ENCODE measurements around the gene ME1.

The ME1 gene

DNA sequence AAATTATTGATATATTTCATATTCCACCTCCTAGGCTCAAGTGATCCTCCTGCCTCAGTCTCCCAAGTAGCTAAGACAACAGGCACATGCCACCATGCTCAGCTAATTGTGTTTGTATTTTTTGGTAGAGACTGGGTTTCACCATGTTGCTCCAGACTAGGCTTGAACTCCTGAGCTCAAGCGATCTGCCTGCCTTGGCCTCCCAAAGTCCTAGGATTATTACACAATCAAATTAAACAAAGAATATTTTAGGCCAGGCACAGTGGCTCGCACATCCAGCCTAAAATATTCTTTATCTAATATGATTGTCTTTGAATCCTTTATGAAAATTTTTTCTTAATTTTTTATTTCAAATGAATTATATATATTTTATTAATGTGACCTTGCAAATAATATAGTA, 17.8 kb downstream of the ME1 start:
- no peak overlapping the region for H2AFZ ChIP-seq (ENCODE audit: low read length)
- no peaks in the 10 kb centered on the region for H3K79me1 ChIP-seq (ENCODE audit: low read depth, low read length)

DNA sequence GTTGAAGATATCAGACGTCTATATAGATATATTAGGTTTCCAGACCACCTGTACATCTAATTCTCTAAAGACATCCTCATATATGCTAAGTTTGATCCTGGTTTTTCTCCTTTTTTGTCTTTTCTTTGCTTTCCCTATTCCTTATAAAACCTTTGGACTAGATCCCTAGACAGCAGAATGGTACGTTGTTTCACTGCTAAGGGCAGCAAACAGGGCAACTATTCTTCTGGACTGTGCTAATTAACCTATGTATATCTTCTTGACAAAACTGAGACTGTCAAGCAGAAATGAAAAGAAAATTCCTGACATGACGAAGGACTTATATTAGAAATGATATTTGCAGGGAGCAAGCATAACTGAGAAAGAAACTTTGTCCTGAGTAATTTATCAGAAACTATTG, 19.1 kb downstream of the ME1 start:
- no peaks in the 10 kb centered on the region for H3K9me3 ChIP-seq (replicated peaks in 1 of 2; ENCODE audit: control insufficient read depth in 2 of 2, insufficient read depth in 1 of 2, low read depth in 1 of 2, low read length in 2 of 2)
- no peaks in the 10 kb centered on the region for H3K27me3 ChIP-seq (ENCODE audit: control insufficient read depth in 3 of 3, insufficient read depth in 3 of 3, low read depth in 1 of 3, low read length in 3 of 3)
- no CpG with 5 or more reads among the region's 3 CpGs for WGBS, 2 donors (ENCODE audit: extremely low coverage in 2 of 2, insufficient read length in 2 of 2, insufficient replicate concordance in 1 of 2)
- H3K4me2 ChIP-seq (ENCODE audit: insufficient read depth, low read length, poor library complexity, severe bottlenecking), result no peak overlapping the region
- H2BK120ac ChIP-seq (ENCODE audit: low read depth, low read length), result no peak overlapping the region
- H2BK5ac ChIP-seq (ENCODE audit: low read length), result no peak overlapping the region
- H3K36me3 ChIP-seq (replicated peaks in 1 of 2; ENCODE audit: control insufficient read depth in 2 of 2, insufficient read depth in 2 of 2, low read length in 2 of 2), result no peaks in the 10 kb centered on the region
- H3K9ac ChIP-seq (ENCODE audit: low read depth, low read length, poor library complexity), result no peak overlapping the region
- H3K4me3 ChIP-seq (ENCODE audit: low read length in 2 of 2), result no peak overlapping the region
- no peak overlapping the region for H3K23ac ChIP-seq (ENCODE audit: low read depth, low read length, poor library complexity)
- H3K14ac ChIP-seq (ENCODE audit: low read length), result no peak overlapping the region
- no peak overlapping the region for H3K4ac ChIP-seq (ENCODE audit: low read length)
- H3K4me1 ChIP-seq (ENCODE audit: control insufficient read depth in 2 of 2, insufficient read depth in 1 of 2, low read depth in 1 of 2, low read length in 2 of 2), result no peaks in the 10 kb centered on the region
- no peak overlapping the region for H2AFZ ChIP-seq (ENCODE audit: low read length)
- no peak overlapping the region for H2AK5ac ChIP-seq (ENCODE audit: low read depth, low read length)
- no peak overlapping the region for H3K18ac ChIP-seq (ENCODE audit: low read length)
- no peak overlapping the region for H2BK12ac ChIP-seq (ENCODE audit: low read length)
- H4K8ac ChIP-seq (ENCODE audit: low read depth, low read length), result no peak overlapping the region
- no peaks in the 10 kb centered on the region for H3K79me1 ChIP-seq (ENCODE audit: low read depth, low read length)
- DNase-seq (ENCODE audit: low spot score), result no peak
- no peak overlapping the region for H4K91ac ChIP-seq (ENCODE audit: low read depth, low read length, poor library complexity)
- H3K27ac ChIP-seq (replicated peaks; ENCODE audit: low read length), result no peak overlapping the region
- no peak overlapping the region for H2BK15ac ChIP-seq (ENCODE audit: low read length)

More for the DNA sequence above, 17.8 kb downstream of the ME1 start:
- no peak overlapping the region for H3K4me3 ChIP-seq (ENCODE audit: low read length in 2 of 2)
- no peak overlapping the region for H4K8ac ChIP-seq (ENCODE audit: low read depth, low read length)
- H3K23ac ChIP-seq (ENCODE audit: low read depth, low read length, poor library complexity), result no peak overlapping the region
- H2AK5ac ChIP-seq (ENCODE audit: low read depth, low read length), result no peak overlapping the region
- H3K27me3 ChIP-seq (ENCODE audit: control insufficient read depth in 3 of 3, insufficient read depth in 3 of 3, low read depth in 1 of 3, low read length in 3 of 3), result no peaks in the 10 kb centered on the region
- no peak overlapping the region for H3K27ac ChIP-seq (replicated peaks; ENCODE audit: low read length)
- H3K4ac ChIP-seq (ENCODE audit: low read length), result no peak overlapping the region
- no peak overlapping the region for H3K9ac ChIP-seq (ENCODE audit: low read depth, low read length, poor library complexity)
- H2BK5ac ChIP-seq (ENCODE audit: low read length), result no peak overlapping the region
- no peak overlapping the region for H2BK15ac ChIP-seq (ENCODE audit: low read length)
- no peak overlapping the region for H4K91ac ChIP-seq (ENCODE audit: low read depth, low read length, poor library complexity)
- H2BK120ac ChIP-seq (ENCODE audit: low read depth, low read length), result no peak overlapping the region
- WGBS, 2 donors (ENCODE audit: extremely low coverage in 2 of 2, insufficient read length in 2 of 2, insufficient replicate concordance in 1 of 2), result no CpG with 5 or more reads among the region's 2 CpGs
- no peaks in the 10 kb centered on the region for H3K4me1 ChIP-seq (ENCODE audit: control insufficient read depth in 2 of 2, insufficient read depth in 1 of 2, low read depth in 1 of 2, low read length in 2 of 2)
- DNase-seq (ENCODE audit: low spot score), result no peak
- H3K4me2 ChIP-seq (ENCODE audit: insufficient read depth, low read length, poor library complexity, severe bottlenecking), result no peak overlapping the region
- H3K36me3 ChIP-seq (replicated peaks in 1 of 2; ENCODE audit: control insufficient read depth in 2 of 2, insufficient read depth in 2 of 2, low read length in 2 of 2), result no peaks in the 10 kb centered on the region
- H3K18ac ChIP-seq (ENCODE audit: low read length), result no peak overlapping the region
- no peak overlapping the region for H3K14ac ChIP-seq (ENCODE audit: low read length)
- H3K9me3 ChIP-seq (replicated peaks in 1 of 2; ENCODE audit: control insufficient read depth in 2 of 2, insufficient read depth in 1 of 2, low read depth in 1 of 2, low read length in 2 of 2), result no peaks in the 10 kb centered on the region
- H2BK12ac ChIP-seq (ENCODE audit: low read length), result no peak overlapping the region

DNA sequence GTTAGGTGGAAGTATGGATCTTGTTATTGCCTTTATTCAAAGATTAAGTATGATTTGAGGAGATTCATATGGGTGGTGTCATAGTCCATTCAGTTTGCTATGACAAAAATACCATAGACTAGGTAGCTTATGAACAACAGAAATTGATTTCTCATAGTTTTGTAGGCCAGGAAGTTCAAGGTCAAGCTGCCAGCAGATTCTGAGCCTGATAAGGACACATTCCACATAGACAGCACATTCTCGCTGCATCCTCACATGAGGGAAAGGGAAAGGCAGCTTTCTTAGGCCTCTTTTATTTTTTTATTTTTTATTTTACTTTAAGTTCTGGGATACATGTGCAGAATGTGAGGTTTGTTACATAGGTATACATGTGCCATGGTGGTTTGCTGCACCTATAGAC, 27.7 kb downstream of the ME1 start:
- Histone ChIP-seq H2AFZ (ENCODE audit: low read length) (no peak overlapping the region), H2BK15ac (ENCODE audit: low read length) (no peak overlapping the region), H3K36me3 (replicated peaks in 1 of 2; ENCODE audit: control insufficient read depth in 2 of 2, insufficient read depth in 2 of 2, low read length in 2 of 2) (no peaks in the 10 kb centered on the region), H3K79me1 (ENCODE audit: low read depth, low read length) (no peaks in the 10 kb centered on the region), H4K8ac (ENCODE audit: low read depth, low read length) (no peak overlapping the region), H3K23ac (ENCODE audit: low read depth, low read length, poor library complexity) (no peak overlapping the region), H4K91ac (ENCODE audit: low read depth, low read length, poor library complexity) (no peak overlapping the region), H3K9ac (ENCODE audit: low read depth, low read length, poor library complexity) (no peak overlapping the region), H2BK5ac (ENCODE audit: low read length) (no peak overlapping the region), H3K27me3 (ENCODE audit: control insufficient read depth in 3 of 3, insufficient read depth in 3 of 3, low read depth in 1 of 3, low read length in 3 of 3) (no peaks in the 10 kb centered on the region), H3K18ac (ENCODE audit: low read length) (no peak overlapping the region), H3K9me3 (replicated peaks in 1 of 2; ENCODE audit: control insufficient read depth in 2 of 2, insufficient read depth in 1 of 2, low read depth in 1 of 2, low read length in 2 of 2) (no peaks in the 10 kb centered on the region), H2AK5ac (ENCODE audit: low read depth, low read length) (no peak overlapping the region), H3K4me1 (ENCODE audit: control insufficient read depth in 2 of 2, insufficient read depth in 1 of 2, low read depth in 1 of 2, low read length in 2 of 2) (no peaks in the 10 kb centered on the region), H2BK12ac (ENCODE audit: low read length) (no peak overlapping the region), H2BK120ac (ENCODE audit: low read depth, low read length) (no peak overlapping the region), H3K4ac (ENCODE audit: low read length) (no peak overlapping the region), H3K14ac (ENCODE audit: low read length) (no peak overlapping the region), H3K27ac (replicated peaks; ENCODE audit: low read length) (no peak overlapping the region), H3K4me3 (ENCODE audit: low read length in 2 of 2) (no peak overlapping the region), H3K4me2 (ENCODE audit: insufficient read depth, low read length, poor library complexity, severe bottlenecking) (no peak overlapping the region)
- whole genome bisulfite sequencing, 2 donors (ENCODE audit: extremely low coverage in 2 of 2, insufficient read length in 2 of 2, insufficient replicate concordance in 1 of 2), result no CpG with 5 or more reads among the region's 1 CpG
- no peak for DNase-seq (ENCODE audit: low spot score)

DNA sequence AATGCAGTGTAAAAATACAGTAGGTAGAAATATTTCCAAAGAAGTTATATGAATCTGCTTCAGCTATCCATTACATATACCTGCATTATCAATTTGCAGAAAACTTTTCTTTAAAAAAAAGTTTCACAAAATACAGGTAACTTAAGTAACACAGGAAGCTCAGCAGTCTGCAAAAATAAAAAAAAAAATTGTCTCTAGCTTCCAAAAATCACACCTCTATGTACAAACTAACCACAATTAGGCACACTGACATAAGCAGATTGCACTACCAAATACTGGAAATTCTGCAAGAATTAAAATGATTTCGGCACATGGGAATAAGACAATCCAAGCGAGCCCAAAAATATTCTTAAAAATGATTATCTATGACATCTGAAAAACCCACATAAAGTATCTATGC, 41.2 kb downstream of the ME1 start:
- no peak overlapping the region for H3K9ac ChIP-seq (ENCODE audit: low read depth, low read length, poor library complexity)
- no peaks in the 10 kb centered on the region for H3K9me3 ChIP-seq (replicated peaks in 1 of 2; ENCODE audit: control insufficient read depth in 2 of 2, insufficient read depth in 1 of 2, low read depth in 1 of 2, low read length in 2 of 2)
- H3K4me2 ChIP-seq (ENCODE audit: insufficient read depth, low read length, poor library complexity, severe bottlenecking), result no peak overlapping the region
- no peak overlapping the region for H3K27ac ChIP-seq (replicated peaks; ENCODE audit: low read length)
- no peak overlapping the region for H4K91ac ChIP-seq (ENCODE audit: low read depth, low read length, poor library complexity)
- H3K79me1 ChIP-seq (ENCODE audit: low read depth, low read length), result no peaks in the 10 kb centered on the region
- no peak overlapping the region for H3K4me3 ChIP-seq (ENCODE audit: low read length in 2 of 2)
- H2BK12ac ChIP-seq (ENCODE audit: low read length), result no peak overlapping the region
- H2BK15ac ChIP-seq (ENCODE audit: low read length), result no peak overlapping the region
- H3K14ac ChIP-seq (ENCODE audit: low read length), result no peak overlapping the region
- no peak overlapping the region for H2BK120ac ChIP-seq (ENCODE audit: low read depth, low read length)
- peaks cover 0 to 3% of the 10 kb centered on the region in 2 donors for H3K36me3 ChIP-seq (replicated peaks in 1 of 2; ENCODE audit: control insufficient read depth in 2 of 2, insufficient read depth in 2 of 2, low read length in 2 of 2)
- no peak overlapping the region for H3K23ac ChIP-seq (ENCODE audit: low read depth, low read length, poor library complexity)
- no peak overlapping the region for H2AK5ac ChIP-seq (ENCODE audit: low read depth, low read length)
- H3K27me3 ChIP-seq (ENCODE audit: control insufficient read depth in 3 of 3, insufficient read depth in 3 of 3, low read depth in 1 of 3, low read length in 3 of 3), result no peaks in the 10 kb centered on the region
- WGBS, 2 donors (ENCODE audit: extremely low coverage in 2 of 2, insufficient read length in 2 of 2, insufficient replicate concordance in 1 of 2), result no CpG with 5 or more reads among the region's 2 CpGs
- no peak overlapping the region for H2BK5ac ChIP-seq (ENCODE audit: low read length)
- DNase-seq (ENCODE audit: low spot score), result no peak
- H3K4me1 ChIP-seq (ENCODE audit: control insufficient read depth in 2 of 2, insufficient read depth in 1 of 2, low read depth in 1 of 2, low read length in 2 of 2), result no peaks in the 10 kb centered on the region
- H4K8ac ChIP-seq (ENCODE audit: low read depth, low read length), result no peak overlapping the region
- no peak overlapping the region for H2AFZ ChIP-seq (ENCODE audit: low read length)
- H3K18ac ChIP-seq (ENCODE audit: low read length), result no peak overlapping the region
- no peak overlapping the region for H3K4ac ChIP-seq (ENCODE audit: low read length)

Data from neuronal stem cell (in vitro differentiated cells).